K562 (cell line): ENCODE measurements around the gene HCN3. TPM values are rescaled to one million over a fixed set of nuclear protein-coding genes. Genes with fewer than 3 reads are reported as not detected.

Experiments used
- CREB5 ChIP-seq: fragments of 250-450 bp; sonication (Bioruptor Pico); IDR thresholded peaks from 2 replicates; pipeline ENCODE4 v1.5.0; 2020; ENCODE audit warnings: mild to moderate bottlenecking
- ETS2 ChIP-seq: IDR thresholded peaks from 2 replicates; pipeline ENCODE4 v1.6.1; 2016; ENCODE audit warnings: borderline replicate concordance, missing genetic modification characterization, mild to moderate bottlenecking, moderate library complexity, missing compliant biosample characterization; ENCODE audit not compliant: poor library complexity, severe bottlenecking
- GABPB1 ChIP-seq: sonication (generic); formaldehyde crosslinking; IDR thresholded peaks from 2 replicates; pipeline ENCODE4 v1.8.0; 2022; ENCODE audit warnings: mild to moderate bottlenecking, missing genetic modification reagents
- HNRNPK ChIP-seq: fragments of 200-400 bp; formaldehyde crosslinking; IDR thresholded peaks from one replicate; pipeline ENCODE4 v1.6.1; 2018; ENCODE audit warnings: mild to moderate bottlenecking, low read depth, low read length; ENCODE audit not compliant: poor library complexity, severe bottlenecking
- ILF3 ChIP-seq: fragments of 450-650 bp; IDR thresholded peaks from 2 replicates; pipeline ENCODE4 v1.6.1; 2018; ENCODE audit warnings: antibody characterized with exemption, mild to moderate bottlenecking, moderate library complexity, borderline replicate concordance
- LARP7 ChIP-seq: fragments of 450-650 bp; IDR thresholded peaks from 2 replicates; pipeline ENCODE4 v1.6.1; 2016
- NFXL1 ChIP-seq: fragments of 450-650 bp; formaldehyde crosslinking; IDR thresholded peaks from 2 replicates; pipeline ENCODE4 v1.4.0; 2021; ENCODE audit warnings: mild to moderate bottlenecking
- NR2F6 ChIP-seq: fragments of 450-650 bp; formaldehyde crosslinking; IDR thresholded peaks from 2 replicates; pipeline ENCODE4 v1.4.0; 2020; ENCODE audit warnings: mild to moderate bottlenecking
- NUFIP1 ChIP-seq: fragments of 450-650 bp; IDR thresholded peaks from 2 replicates; pipeline ENCODE4 v1.6.1; 2018; ENCODE audit not compliant: partially characterized antibody
- RUNX1 ChIP-seq: sonication (generic); IDR thresholded peaks from 2 replicates; pipeline ENCODE4 v1.6.1; 2016; ENCODE audit warnings: antibody characterized with exemption, low read depth
- SFPQ ChIP-seq: fragments of 200-400 bp; formaldehyde crosslinking; IDR thresholded peaks from 2 replicates; pipeline ENCODE4 v1.6.1; 2017; ENCODE audit warnings: mild to moderate bottlenecking, low read depth, low read length, moderate library complexity
- SRSF1 ChIP-seq: fragments of 200-400 bp; formaldehyde crosslinking; IDR thresholded peaks from 2 replicates; pipeline ENCODE4 v1.6.1; 2017; ENCODE audit warnings: mild to moderate bottlenecking, low read depth, low read length, moderate library complexity
- SRSF9 ChIP-seq: fragments of 200-400 bp; formaldehyde crosslinking; IDR thresholded peaks from 2 replicates; pipeline ENCODE4 v1.6.1; 2017; ENCODE audit warnings: low read depth, low read length, borderline replicate concordance
- XRCC3 ChIP-seq: fragments of 450-650 bp; IDR thresholded peaks from 2 replicates; pipeline ENCODE4 v1.6.1; 2017; ENCODE audit warnings: mild to moderate bottlenecking, moderate library complexity
- ZBTB26 ChIP-seq: fragments of 450-650 bp; formaldehyde crosslinking; IDR thresholded peaks from 2 replicates; pipeline ENCODE4 v1.4.0; 2022; ENCODE audit warnings: missing genetic modification characterization
- ZMIZ1 ChIP-seq, 2 experiments: fragments of 150-350 bp in 1 of 2; IDR thresholded peaks; 2 replicates each; pipeline ENCODE4 v1.6.1; 2012 to 2016; ENCODE audit warnings: low read depth in 2 of 2, low read length in 2 of 2, mild to moderate bottlenecking in 1 of 2, moderate library complexity in 1 of 2
- ZNF232 ChIP-seq: sonication (generic); formaldehyde crosslinking; IDR thresholded peaks from 2 replicates; pipeline ENCODE4 v1.8.0; 2022; ENCODE audit warnings: mild to moderate bottlenecking, missing genetic modification reagents
- ZNF696 ChIP-seq: fragments of 250-450 bp; sonication (Bioruptor Pico); conservative IDR thresholded peaks from 2 replicates; pipeline ENCODE4 v1.4.0; 2020; ENCODE audit warnings: mild to moderate bottlenecking, moderate library complexity
- ZZZ3 ChIP-seq: fragments of 450-650 bp; IDR thresholded peaks from 2 replicates; pipeline ENCODE4 v1.6.1; 2016; ENCODE audit warnings: antibody characterized with exemption, mild to moderate bottlenecking, moderate library complexity
- polyA plus RNA-seq, 8 experiments: library from polyadenylated mRNA; depleted of rRNA in 4 of 8; stranded (reverse) in 5 of 8; unstranded in 3 of 8; fragments of >200 nt; fragmentation: Nextera tagmentation in 2 of 8; fragmentation: Illumina TruSeq in 1 of 8; extraction: Ambion mirVana in 2 of 8; extraction: Trizol in 1 of 8; gene quantifications; 2 replicates each; pipeline versions ENCODE4 v1.2.1 to v1.2.3, GENCODE V29; 2011 to 2014; ENCODE audit warnings: inconsistent platforms in 1 of 8, missing spikeins in 1 of 8
- total RNA-seq, 7 experiments: library from RNA; depleted of rRNA in 6 of 7; stranded (reverse); fragments of >200 nt in 6 of 7; fragmentation: Illumina TruSeq in 2 of 7; extraction: Trizol in 2 of 7; gene quantifications; 2 replicates each; pipeline versions ENCODE4 v1.2.1 to v1.2.3, GENCODE V29; 2011 to 2021; ENCODE audit warnings: low replicate concordance in 1 of 7
- TF ChIP-seq, protein P1 (sequence below): fragments of 250-450 bp; sonication (Bioruptor Pico); IDR thresholded peaks from 2 replicates; pipeline ENCODE4 v1.5.1; 2021; ENCODE audit warnings: mild to moderate bottlenecking

The HCN3 gene
- total and polyA plus RNA-seq, 9 of the 15 experiments (the other 6 are each of a cell fraction or from before 2014, with no cell fraction given): 0.91 to 9.7 (median 3.9) TPM

DNA sequence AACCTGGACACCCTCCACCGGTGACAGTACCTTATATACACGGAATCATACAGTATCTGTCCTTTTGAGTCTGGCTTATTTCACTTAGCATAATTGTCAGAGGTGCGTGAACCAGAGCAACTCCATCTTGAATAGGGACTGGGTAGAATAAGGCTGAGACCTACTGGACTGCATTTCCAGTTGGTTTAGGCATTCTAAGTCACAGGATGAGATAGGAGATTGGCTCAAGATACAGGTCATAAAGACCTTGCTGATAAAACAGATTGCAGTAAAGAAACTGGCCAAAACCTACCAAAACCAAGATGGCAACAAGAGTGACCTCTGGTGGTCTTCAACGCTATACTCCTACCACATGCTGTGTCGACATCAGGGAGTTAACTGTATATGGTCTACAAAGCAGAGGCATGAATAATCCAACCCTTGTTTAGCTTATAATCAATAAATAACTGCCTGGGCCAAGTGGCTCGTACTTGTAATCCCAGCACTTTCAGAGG is 30.0 kb downstream of the HCN3 start (continued):
- no peak for TF ChIP-seq ZMIZ1 (IDR thresholded peaks at IDR 0.05; ENCODE audit: low read depth in 2 of 2, low read length in 2 of 2)
- peak; percentile 96 for TF ChIP-seq CREB5 (CRISPR knock-in tag)
- TF ChIP-seq SRSF9: no peak
- no peak for TF ChIP-seq SFPQ
- peak; percentile 66 for TF ChIP-seq NUFIP1
- peak; percentile 85; the same call in 1 of the 2 replicates for TF ChIP-seq ZBTB26 (CRISPR knock-in tag)
- no peak for TF ChIP-seq NR2F6 (CRISPR knock-in tag)
- no peak for TF ChIP-seq ZNF232 (CRISPR knock-in tag)
- no peak for TF ChIP-seq SRSF1
- no peak for TF ChIP-seq ILF3
- TF ChIP-seq LARP7: no peak
- TF ChIP-seq HNRNPK: no peak
- no peak for TF ChIP-seq RUNX1
- TF ChIP-seq ETS2 (tag): peak; percentile 73
- TF ChIP-seq ZZZ3: no peak
- TF ChIP-seq NFXL1 (CRISPR knock-in tag): peak; percentile 89
- no peak for TF ChIP-seq GABPB1 (CRISPR knock-in tag)
- no peak for TF ChIP-seq XRCC3
- TF ChIP-seq, protein P1, sequence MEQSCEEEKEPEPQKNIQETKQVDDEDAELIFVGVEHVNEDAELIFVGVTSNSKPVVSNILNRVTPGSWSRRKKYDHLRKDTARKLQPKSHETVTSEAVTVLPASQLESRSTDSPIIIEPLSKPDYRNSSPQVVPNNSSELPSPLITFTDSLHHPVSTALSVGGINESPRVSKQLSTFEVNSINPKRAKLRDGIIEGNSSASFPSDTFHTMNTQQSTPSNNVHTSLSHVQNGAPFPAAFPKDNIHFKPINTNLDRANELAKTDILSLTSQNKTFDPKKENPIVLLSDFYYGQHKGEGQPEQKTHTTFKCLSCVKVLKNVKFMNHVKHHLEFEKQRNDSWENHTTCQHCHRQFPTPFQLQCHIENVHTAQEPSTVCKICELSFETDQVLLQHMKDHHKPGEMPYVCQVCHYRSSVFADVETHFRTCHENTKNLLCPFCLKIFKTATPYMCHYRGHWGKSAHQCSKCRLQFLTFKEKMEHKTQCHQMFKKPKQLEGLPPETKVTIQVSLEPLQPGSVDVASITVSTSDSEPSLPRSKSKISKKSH (CRISPR knock-in tag): no peak
- peak; percentile 83 for TF ChIP-seq ZNF696 (CRISPR knock-in tag)
